HG03139 (cell line): ENCODE measurements around the gene BRICD5.

ENCODE experiments used
- ATAC-seq: cut with Tn5 transposase; IDR thresholded peaks from one replicate; pipeline ENCODE4 v1.9.1; 2021; ENCODE audit not compliant: unreplicated experiment

BRICD5 gene

GRCh38 chr16:2199621-2200139 lies 11.0 kb downstream of the BRICD5 start:
- no peak for ATAC-seq

GRCh38 chr16:2199095-2199494 lies 11.6 kb downstream of the BRICD5 start:
- no peak for ATAC-seq

- ATAC-seq, result no peak
Observed at GRCh38 chr16:2198283-2198682, 12.4 kb downstream of the BRICD5 start.

GRCh38 chr16:2197765-2198164 lies 12.9 kb downstream of the BRICD5 start:
- no peak for ATAC-seq

GRCh38 chr16:2196981-2197511 lies 13.6 kb downstream of the BRICD5 start:
- ATAC-seq, result no peak

- ATAC-seq, result no peak
Observed at GRCh38 chr16:2196162-2196980, 14.3 kb downstream of the BRICD5 start, which contains the start of gene CASKIN1. CASKIN1 (minus strand) TSS chr16:2196605; CDS start chr16:2196432, 173 bp downstream.

GRCh38 chr16:2195322-2196161 lies 15.1 kb downstream of the BRICD5 start:
- no peak for ATAC-seq

GRCh38 chr16:2194852-2195321 lies 15.8 kb downstream of the BRICD5 start:
- ATAC-seq, result no peak

- no peak for ATAC-seq
Observed at GRCh38 chr16:2194166-2194834, 16.4 kb downstream of the BRICD5 start.

GRCh38 chr16:2191446-2191706 lies 19.3 kb downstream of the BRICD5 start:
- no peak for ATAC-seq

GRCh38 chr16:2190659-2191445 lies 19.8 kb downstream of the BRICD5 start:
- ATAC-seq, result no peak

GRCh38 chr16:2190002-2190658 lies 20.5 kb downstream of the BRICD5 start:
- no peak for ATAC-seq

GRCh38 chr16:2189252-2189893 lies 21.3 kb downstream of the BRICD5 start:
- ATAC-seq, result no peak

GRCh38 chr16:2188395-2188794 lies 22.3 kb downstream of the BRICD5 start:
- no peak for ATAC-seq

GRCh38 chr16:2187212-2187611 lies 23.5 kb downstream of the BRICD5 start:
- no peak for ATAC-seq

- no peak for ATAC-seq
Observed at GRCh38 chr16:2186505-2186904, 24.2 kb downstream of the BRICD5 start.

GRCh38 chr16:2186064-2186463 lies 24.6 kb downstream of the BRICD5 start:
- ATAC-seq, result no peak

- no peak for ATAC-seq
Observed at GRCh38 chr16:2184962-2185361, 25.7 kb downstream of the BRICD5 start.

- ATAC-seq, result no peak
Observed at GRCh38 chr16:2184346-2184745, 26.3 kb downstream of the BRICD5 start.
